Lung (tissue), 12 donors: Measurements from ENCODE around the gene WFDC8. TPM values are rescaled to one million over a fixed set of nuclear protein-coding genes. Genes with fewer than 3 reads are reported as not detected.

Experiments used
- ATAC-seq: fragments of 200-7000 bp; cut with Tn5 transposase; one replicate; pipeline ENCODE4 v1.9.1; 2020; ENCODE audit warnings: moderate number of reproducible peaks; ENCODE audit not compliant: insufficient read depth, low FRiP score
- DNase-seq, 3 donors: peaks; one replicate each; pipeline ENCODE4 v3.0.0-alpha.2; 2013 to 2017
- H3K27ac ChIP-seq, 2 donors: one replicate each; pipeline ENCODE4 v1.5.1; 2013; ENCODE audit warnings: mild to moderate bottlenecking in 2 of 2, moderate library complexity in 2 of 2, control low read depth in 1 of 2, inconsistent platforms in 1 of 2, low read depth in 1 of 2, low read length in 1 of 2
- H3K27me3 ChIP-seq, 3 donors: one replicate each; pipeline ENCODE4 v1.5.1; 2013; ENCODE audit warnings: low read length in 2 of 3; ENCODE audit not compliant: control insufficient read depth in 3 of 3, insufficient read depth in 3 of 3
- H3K36me3 ChIP-seq, 4 donors: one replicate each; pipeline ENCODE4 v1.5.1; 2013; ENCODE audit warnings: low read length in 4 of 4, mild to moderate bottlenecking in 1 of 4, moderate library complexity in 1 of 4; ENCODE audit not compliant: control insufficient read depth in 4 of 4, insufficient read depth in 4 of 4
- H3K4me1 ChIP-seq, 5 donors: one replicate each; pipeline ENCODE4 v1.5.1; 2013; ENCODE audit warnings: low read length in 5 of 5, mild to moderate bottlenecking in 2 of 5, moderate library complexity in 1 of 5; ENCODE audit not compliant: control insufficient read depth in 5 of 5, insufficient read depth in 5 of 5
- H3K4me3 ChIP-seq: one replicate; pipeline ENCODE4 v1.5.1; 2013; ENCODE audit warnings: mild to moderate bottlenecking, control low read depth, moderate library complexity
- H3K9ac ChIP-seq, 2 donors: one replicate each; pipeline ENCODE4 v1.5.1; 2013; ENCODE audit warnings: low read length in 2 of 2, control low read depth in 1 of 2; ENCODE audit not compliant: insufficient read depth in 1 of 2
- H3K9me3 ChIP-seq, 4 donors: one replicate each; pipeline ENCODE4 v1.5.1; 2013; ENCODE audit warnings: low read length in 3 of 4, mild to moderate bottlenecking in 1 of 4, moderate library complexity in 1 of 4; ENCODE audit not compliant: control insufficient read depth in 4 of 4, insufficient read depth in 3 of 4
- WGBS, 2 donors: extraction: QIAGEN DNeasy Blood & Tissue Kit; methylation state at CpG; one replicate each; pipeline ENCODE4 v1.1.7; 2013; 5-methylcytosine and 5-hydroxymethylcytosine counted together
- polyA plus RNA-seq, 2 donors: library from polyadenylated mRNA; stranded (reverse); fragments of 200-250 nt; gene quantifications; one replicate each; pipeline ENCODE4 v1.2.1, GENCODE V29; 2013
- total RNA-seq, 2 donors: library from RNA; depleted of rRNA in 1 of 2; stranded (reverse); fragments of >200 nt in 1 of 2; gene quantifications; one replicate each; pipeline ENCODE4 v1.2.1, GENCODE V29; 2014 to 2021
- TF ChIP-seq, protein P1 (sequence below): IDR thresholded peaks from 2 replicates; pipeline ENCODE4 v1.5.1; 2012; ENCODE audit warnings: mild to moderate bottlenecking; ENCODE audit errors: control extremely low read depth, extremely low read depth
- donor health status: control.
- donor health status: control.
- donor health status: Bipolar disorder and iron deficiency.
- donor health status: healthy.
- donor health status: DM: yes; HTN: yes; CAD: no.

Gene WFDC8
- total and polyA plus RNA-seq, 4 donors, result 0.26 TPM; not detected in 3

DNA sequence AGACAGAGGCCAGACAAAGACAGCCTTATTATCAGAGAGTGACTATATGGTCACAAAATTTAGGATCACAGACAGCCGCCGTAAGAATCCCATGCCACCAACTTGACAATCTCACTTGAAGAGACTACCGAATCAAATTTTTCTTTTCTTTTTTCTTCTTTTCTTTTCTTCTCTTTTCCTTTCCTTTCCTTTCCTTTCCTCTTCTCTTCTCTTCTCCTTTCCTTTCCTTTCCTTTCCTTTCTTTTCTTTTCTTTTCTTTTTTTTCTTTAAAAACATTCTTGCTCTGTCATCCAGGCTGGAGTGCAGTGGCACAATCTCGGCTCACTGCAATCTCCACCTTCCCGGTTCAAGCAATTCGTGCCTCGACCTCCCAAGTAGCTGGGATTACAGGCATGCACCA lies 30.7 kb downstream of the WFDC8 start:
- no peak for ATAC-seq
- H3K4me1 ChIP-seq, result no peaks in the 10 kb centered on the region
- H3K36me3 ChIP-seq, result no peaks in the 10 kb centered on the region
- H3K9ac ChIP-seq, result no peak overlapping the region
- TF ChIP-seq, protein P1, sequence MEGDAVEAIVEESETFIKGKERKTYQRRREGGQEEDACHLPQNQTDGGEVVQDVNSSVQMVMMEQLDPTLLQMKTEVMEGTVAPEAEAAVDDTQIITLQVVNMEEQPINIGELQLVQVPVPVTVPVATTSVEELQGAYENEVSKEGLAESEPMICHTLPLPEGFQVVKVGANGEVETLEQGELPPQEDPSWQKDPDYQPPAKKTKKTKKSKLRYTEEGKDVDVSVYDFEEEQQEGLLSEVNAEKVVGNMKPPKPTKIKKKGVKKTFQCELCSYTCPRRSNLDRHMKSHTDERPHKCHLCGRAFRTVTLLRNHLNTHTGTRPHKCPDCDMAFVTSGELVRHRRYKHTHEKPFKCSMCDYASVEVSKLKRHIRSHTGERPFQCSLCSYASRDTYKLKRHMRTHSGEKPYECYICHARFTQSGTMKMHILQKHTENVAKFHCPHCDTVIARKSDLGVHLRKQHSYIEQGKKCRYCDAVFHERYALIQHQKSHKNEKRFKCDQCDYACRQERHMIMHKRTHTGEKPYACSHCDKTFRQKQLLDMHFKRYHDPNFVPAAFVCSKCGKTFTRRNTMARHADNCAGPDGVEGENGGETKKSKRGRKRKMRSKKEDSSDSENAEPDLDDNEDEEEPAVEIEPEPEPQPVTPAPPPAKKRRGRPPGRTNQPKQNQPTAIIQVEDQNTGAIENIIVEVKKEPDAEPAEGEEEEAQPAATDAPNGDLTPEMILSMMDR, result no peak
- 82 to 90% methylated on average over 7 of the region's 7 CpGs for WGBS, 2 donors
- H3K4me3 ChIP-seq, result no peak overlapping the region
- H3K27ac ChIP-seq, result no peak overlapping the region
- peaks cover 0 to 2% (median 0%) of the 10 kb centered on the region in 4 donors for H3K9me3 ChIP-seq
- peaks cover 0 to 3% (median 0%) of the 10 kb centered on the region in 3 donors for H3K27me3 ChIP-seq
- DNase-seq, result no peak

DNA sequence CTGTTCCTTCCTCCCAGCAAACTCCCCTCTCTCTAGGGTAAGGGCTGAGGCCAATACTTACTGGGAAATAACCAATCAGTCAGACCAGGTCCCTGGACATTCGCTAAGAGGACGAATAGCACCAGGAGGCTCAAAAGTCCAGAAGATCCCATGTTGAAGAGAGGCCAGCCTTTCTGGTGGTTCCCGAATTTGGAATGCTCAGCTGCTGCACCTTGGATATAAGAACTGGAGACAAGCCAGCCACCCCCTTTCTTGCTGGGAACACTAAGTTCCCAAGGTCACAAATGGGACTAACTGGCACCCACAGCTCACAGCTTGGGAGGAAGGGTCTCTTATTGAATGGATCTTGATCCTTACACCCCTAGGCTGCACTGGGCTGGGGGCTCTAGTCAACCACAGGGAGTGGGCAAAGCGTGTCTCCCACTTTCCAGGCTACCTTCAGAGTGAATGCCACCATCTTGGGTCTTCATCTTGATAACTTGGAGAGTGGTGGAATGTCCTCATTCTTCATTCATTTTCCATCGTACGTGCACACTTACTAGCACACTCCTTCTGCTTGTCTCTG lies 31.8 kb downstream of the WFDC8 start, which contains the start of gene EPPIN:
Gene EPPIN (minus strand): TSS at position 196 of the 565 bp plus-strand sequence. CDS start 44 bp downstream, at position 152.
- Histone ChIP-seq H3K9me3 (peaks cover 0 to 2% (median 0%) of the 10 kb centered on the region in 4 donors), H3K27ac (no peak within 1 kb of the TSS), H3K4me3 (no peak within 1 kb of the TSS), H3K27me3 (peaks cover 0 to 3% (median 0%) of the 10 kb centered on the region in 3 donors), H3K36me3 (no peaks in the 10 kb centered on the region), H3K9ac (no peak within 1 kb of the TSS), H3K4me1 (no peaks in the 10 kb centered on the region)
- TF ChIP-seq, protein P1, result no peak
- ATAC-seq (no peak), DNase-seq (no peak)
- 86 to 88% methylated on average over 6 of the region's 6 CpGs for WGBS, 2 donors

DNA sequence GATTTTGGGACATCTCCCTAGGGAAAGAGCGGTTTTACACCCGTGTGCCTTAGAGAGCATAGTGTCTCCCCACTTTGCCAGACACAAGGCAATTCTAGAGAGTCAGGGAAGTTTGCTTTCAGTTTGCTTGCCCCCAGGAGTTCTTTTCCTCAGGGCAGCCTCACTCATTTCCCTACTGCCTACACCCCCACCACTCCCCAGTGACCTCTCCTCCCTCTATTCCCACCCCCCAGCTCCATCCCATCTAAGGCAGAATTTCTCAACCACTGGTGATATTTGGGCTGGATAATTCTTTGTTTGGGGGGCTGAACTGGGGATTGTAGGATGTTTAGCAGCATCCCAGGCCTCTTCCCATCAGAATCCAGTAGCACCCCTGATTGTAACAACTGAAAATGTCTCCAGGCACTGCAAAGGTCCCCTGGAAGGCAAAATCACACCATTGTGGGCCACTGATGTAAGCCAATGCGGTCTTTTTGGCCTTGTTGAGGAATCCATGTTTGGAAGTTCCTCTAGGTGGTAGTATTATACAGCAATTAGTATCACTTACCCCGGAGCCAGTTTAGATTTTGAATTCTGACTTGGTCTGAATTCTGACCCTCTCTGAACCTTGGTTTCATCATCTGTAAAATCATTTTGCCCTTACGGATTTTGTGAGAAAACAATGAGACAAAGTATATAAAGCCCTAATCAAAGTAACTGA lies 33.2 kb downstream of the WFDC8 start:
- no peak for ATAC-seq
- Histone ChIP-seq H3K9ac (no peak overlapping the region), H3K36me3 (no peaks in the 10 kb centered on the region), H3K4me1 (no peaks in the 10 kb centered on the region), H3K9me3 (peaks cover 0 to 2% (median 0%) of the 10 kb centered on the region in 4 donors), H3K27ac (no peak overlapping the region), H3K27me3 (peaks cover 0 to 3% (median 0%) of the 10 kb centered on the region in 3 donors), H3K4me3 (no peak overlapping the region)
- peak in 2 of 3 donors; percentile 22 to 43 for DNase-seq
- WGBS, 2 donors, result 24 to 26% methylated on average over 5 of the region's 5 CpGs
- TF ChIP-seq, protein P1, result no peak
